OCI-LY7 (cell line): ENCODE data around the gene CERS1. TPM values are rescaled to one million over a fixed set of nuclear protein-coding genes. Genes with fewer than 3 reads are reported as not detected.

Source experiments
- BruUV-seq: library from RNA; stranded (reverse); fragments of 400-500 nt; replicated peaks from 2 replicates; lab custom pipeline; 2021; lab: Mats Ljungman, UMichigan
- CTCF ChIA-PET: fragments of 300-600 bp; sonication (Branson Sonifier 250); formaldehyde crosslinking; loops from one replicate; lab custom pipeline; 2022; ENCODE audit warnings: antibody characterized with exemption; ENCODE audit not compliant: unreplicated experiment; lab: Charles Lee
- POLR2A ChIA-PET: fragments of 300-600 bp; sonication (Branson Sonifier 250); formaldehyde crosslinking; loops from one replicate; lab custom pipeline; 2022; ENCODE audit warnings: antibody characterized with exemption; lab: Charles Lee
- DNase-seq: peaks from one replicate; pipeline ENCODE4 v3.0.0-alpha.2; 2015; ENCODE audit warnings: low spot score
- H2AFZ ChIP-seq: fragments of 200-600 bp; sonication (generic), shearing (Covaris generic); 2 replicates; pipeline ENCODE4 v1.6.1; 2014; ENCODE audit warnings: mild to moderate bottlenecking, antibody characterized with exemption, low read length, moderate library complexity
- H3K27ac ChIP-seq: fragments of 200-600 bp; sonication (generic); 2 replicates; pipeline ENCODE4 v1.5.1; 2014; ENCODE audit warnings: mixed run types, low read depth, mild to moderate bottlenecking, moderate library complexity, low read length, inconsistent platforms; ENCODE audit not compliant: poor library complexity, severe bottlenecking
- H3K36me3 ChIP-seq: fragments of 200-600 bp; sonication (generic); 2 replicates; pipeline ENCODE4 v1.6.1; 2014; ENCODE audit warnings: mild to moderate bottlenecking, antibody characterized with exemption, low read length, moderate library complexity, mixed read lengths; ENCODE audit not compliant: insufficient read depth
- H3K4me1 ChIP-seq: fragments of 200-600 bp; sonication (generic); 2 replicates; pipeline ENCODE4 v1.5.1; 2014; ENCODE audit warnings: mild to moderate bottlenecking, low read length; ENCODE audit not compliant: insufficient read depth, poor library complexity, severe bottlenecking
- H3K4me2 ChIP-seq: fragments of 200-600 bp; sonication (generic); 2 replicates; pipeline ENCODE4 v1.6.1; 2014; ENCODE audit warnings: mild to moderate bottlenecking, low read length
- H3K4me3 ChIP-seq: fragments of 200-600 bp; sonication (generic); 2 replicates; pipeline ENCODE4 v1.5.1; 2014; ENCODE audit warnings: mild to moderate bottlenecking, low read depth, low read length; ENCODE audit not compliant: poor library complexity, severe bottlenecking
- H3K79me2 ChIP-seq: fragments of 200-600 bp; sonication (generic); 2 replicates; pipeline ENCODE4 v1.6.1; 2016; ENCODE audit warnings: low read depth, mild to moderate bottlenecking, low read length, moderate library complexity, mixed read lengths; ENCODE audit not compliant: insufficient read depth
- H3K9me2 ChIP-seq: fragments of 200-600 bp; sonication (generic); 2 replicates; pipeline ENCODE4 v1.6.1; 2016; ENCODE audit warnings: mild to moderate bottlenecking, low read length, mixed read lengths; ENCODE audit not compliant: insufficient read depth
- H3K9me3 ChIP-seq: fragments of 200-600 bp; sonication (generic); 2 replicates; pipeline ENCODE4 v1.6.1; 2014; ENCODE audit warnings: mild to moderate bottlenecking, mixed run types, low read length, mixed read lengths
- H4K20me1 ChIP-seq: fragments of 200-600 bp; sonication (generic); 2 replicates; pipeline ENCODE4 v1.6.1; 2014; ENCODE audit warnings: mild to moderate bottlenecking, antibody characterized with exemption, low read length, moderate library complexity, mixed read lengths; ENCODE audit not compliant: insufficient read depth
- CTCF ChIP-seq: fragments of 200-600 bp; sonication (generic); conservative IDR thresholded peaks from 2 replicates; pipeline ENCODE4 v1.5.1; 2014; ENCODE audit warnings: mild to moderate bottlenecking, antibody characterized with exemption, low read length, moderate library complexity, mixed read lengths
- EZH2phosphoT487 ChIP-seq: fragments of 200-600 bp; sonication (generic); IDR thresholded peaks from 2 replicates; pipeline ENCODE4 v1.6.1; 2018; ENCODE audit warnings: low read depth, borderline replicate concordance, mild to moderate bottlenecking, mixed run types, antibody characterized with exemption, low read length, moderate library complexity, mixed read lengths
- intact Hi-C: fragments of 100-400 bp; cut with micrococcal nuclease; formaldehyde crosslinking; loops from one replicate; pipeline ENCODE4 v1.10.0; 2022; ENCODE audit not compliant: unreplicated experiment
- total RNA-seq, 2 experiments: library from RNA; depleted of rRNA in 1 of 2; stranded (reverse); fragments of >200 nt in 1 of 2; shearing (Covaris generic) in 1 of 2; gene quantifications; 2 replicates each; pipeline ENCODE4 v1.2.3, GENCODE V29; 2014 to 2022

CERS1 gene
- total RNA-seq, 2 experiments from 2014 or later: 0.09 TPM; not detected in 1

GRCh38 chr19:18928018-18928805 lies 32.3 kb upstream of the CERS1 start:
- no peaks in the 10 kb centered on the region for H3K9me3 ChIP-seq
- H4K20me1 ChIP-seq: no peaks in the 10 kb centered on the region
- no peak overlapping the region for H2AFZ ChIP-seq
- no peaks in the 10 kb centered on the region for H3K9me2 ChIP-seq
- no peaks in the 10 kb centered on the region for H3K79me2 ChIP-seq
- ChIA-PET CTCF (interaction anchor here (0.6 kb wide), 1 partner anchor 59 kb away, joined by 3 read pairs; no protein-coding TSS in a partner anchor), POLR2A (interaction anchor here (1.0 to 1.1 kb wide), 2 partner anchors 9 to 16 kb away, joined by 3 read pairs; partner anchors contain the start of genes COPE and DDX49)
- H3K4me2 ChIP-seq: no peak overlapping the region
- H3K36me3 ChIP-seq: peaks cover 52% of the 10 kb centered on the region
- no peak overlapping the region for H3K27ac ChIP-seq
- TF ChIP-seq CTCF: no peak
- TSS peak; percentile 86 for BruUV-seq
- no peak for DNase-seq
- H3K4me3 ChIP-seq: no peak overlapping the region
- H3K4me1 ChIP-seq: peaks cover 9% of the 10 kb centered on the region
- intact Hi-C loops: no loop called here

GRCh38 chr19:18924684-18925213 lies 28.8 kb upstream of the CERS1 start:
- intact Hi-C loops: no loop called here
- Histone ChIP-seq H3K4me2 (no peak overlapping the region), H3K4me1 (peaks cover 6% of the 10 kb centered on the region), H3K36me3 (peaks cover 72% of the 10 kb centered on the region), H3K9me2 (no peaks in the 10 kb centered on the region), H3K4me3 (no peak overlapping the region), H4K20me1 (no peaks in the 10 kb centered on the region), H3K9me3 (no peaks in the 10 kb centered on the region), H3K79me2 (peaks cover 15% of the 10 kb centered on the region), H3K27ac (no peak overlapping the region), H2AFZ (no peak overlapping the region)
- ChIA-PET POLR2A (no interaction called here), CTCF (no interaction called here)
- no peak for TF ChIP-seq EZH2phosphoT487
- no peak for TF ChIP-seq CTCF
- DNase-seq: no peak
- BruUV-seq: no TSS peak
